WERI-Rb-1 (cell line): ENCODE results near the gene RPS29.

Experiments
- DNase-seq: peaks from one replicate; pipeline ENCODE4 v3.0.0-alpha.2; 2020
- H3K27ac ChIP-seq: fragments of 250-450 bp; sonication (Bioruptor Pico); 2 replicates; pipeline ENCODE4 v1.5.1; 2020; ENCODE audit warnings: mild to moderate bottlenecking, moderate library complexity
- H3K27me3 ChIP-seq: fragments of 250-450 bp; sonication (Bioruptor Pico); 2 replicates; pipeline ENCODE4 v1.5.1; 2021; ENCODE audit warnings: mild to moderate bottlenecking, low read depth, moderate library complexity; ENCODE audit not compliant: insufficient read depth, severe bottlenecking
- H3K36me3 ChIP-seq: fragments of 250-450 bp; sonication (Bioruptor Pico); 2 replicates; pipeline ENCODE4 v1.5.1; 2020; ENCODE audit warnings: mild to moderate bottlenecking, moderate library complexity
- H3K4me3 ChIP-seq: 2 replicates; pipeline ENCODE4 v1.5.1; 2011; ENCODE audit warnings: low read depth, mild to moderate bottlenecking, control low read depth, low read length
- H3K9me3 ChIP-seq: fragments of 250-450 bp; sonication (Bioruptor Pico); 2 replicates; pipeline ENCODE4 v1.5.1; 2021; ENCODE audit warnings: mild to moderate bottlenecking, moderate library complexity; ENCODE audit not compliant: severe bottlenecking
- CTCF ChIP-seq: IDR thresholded peaks from 2 replicates; pipeline ENCODE4 v1.5.1; 2011; ENCODE audit warnings: low read depth, mild to moderate bottlenecking, control low read depth, inconsistent platforms, low read length

Gene RPS29

GRCh38 chr14:49538852-49539251 lies 47.3 kb downstream of the RPS29 start:
- Histone ChIP-seq H3K36me3 (no peaks in the 10 kb centered on the region), H3K27me3 (no peaks in the 10 kb centered on the region), H3K4me3 (no peak overlapping the region), H3K27ac (no peak overlapping the region), H3K9me3 (peaks cover 8% of the 10 kb centered on the region)
- TF ChIP-seq CTCF, result no peak
- no peak for DNase-seq
